Fibroblast of lung (primary cell): ENCODE results near the gene KAT8.

Experiments
- EZH2 ChIP-seq: IDR thresholded peaks from 2 replicates; pipeline ENCODE4 v1.5.1; 2012; ENCODE audit warnings: low read length, control low read depth, mild to moderate bottlenecking; ENCODE audit errors: missing control alignments
- TF ChIP-seq, protein P1 (sequence below), 2 donors: IDR thresholded peaks in 1 of 2; conservative IDR thresholded peaks in 1 of 2; 1 replicate in 1 of 2; 2 replicates in 1 of 2; pipeline ENCODE4 v1.5.1; 2011 to 2012; ENCODE audit warnings: low read length in 2 of 2, control low read depth in 1 of 2, inconsistent platforms in 1 of 2, low read depth in 1 of 2, mild to moderate bottlenecking in 1 of 2

DNA sequence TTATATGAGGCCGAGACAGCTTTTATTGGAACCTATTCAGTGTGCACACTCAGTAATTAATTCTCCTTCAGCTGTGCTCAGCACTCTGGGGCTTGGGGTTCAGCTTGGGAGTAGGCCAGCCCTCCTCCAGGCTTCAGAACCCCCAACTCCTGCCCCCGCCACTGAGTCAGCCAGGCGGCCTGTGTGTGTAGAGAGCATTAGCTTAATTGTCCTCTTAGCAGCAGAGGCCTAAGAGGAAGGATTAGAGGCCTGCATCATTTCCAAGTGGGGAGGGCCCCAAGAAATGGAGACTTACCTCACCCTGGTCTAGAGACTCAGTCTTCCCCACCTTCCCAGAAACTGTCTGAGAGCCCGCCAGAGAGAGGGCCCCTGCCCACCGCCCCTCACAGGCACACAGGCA lies 29.5 kb upstream of the KAT8 start:
- TF ChIP-seq, protein P1, sequence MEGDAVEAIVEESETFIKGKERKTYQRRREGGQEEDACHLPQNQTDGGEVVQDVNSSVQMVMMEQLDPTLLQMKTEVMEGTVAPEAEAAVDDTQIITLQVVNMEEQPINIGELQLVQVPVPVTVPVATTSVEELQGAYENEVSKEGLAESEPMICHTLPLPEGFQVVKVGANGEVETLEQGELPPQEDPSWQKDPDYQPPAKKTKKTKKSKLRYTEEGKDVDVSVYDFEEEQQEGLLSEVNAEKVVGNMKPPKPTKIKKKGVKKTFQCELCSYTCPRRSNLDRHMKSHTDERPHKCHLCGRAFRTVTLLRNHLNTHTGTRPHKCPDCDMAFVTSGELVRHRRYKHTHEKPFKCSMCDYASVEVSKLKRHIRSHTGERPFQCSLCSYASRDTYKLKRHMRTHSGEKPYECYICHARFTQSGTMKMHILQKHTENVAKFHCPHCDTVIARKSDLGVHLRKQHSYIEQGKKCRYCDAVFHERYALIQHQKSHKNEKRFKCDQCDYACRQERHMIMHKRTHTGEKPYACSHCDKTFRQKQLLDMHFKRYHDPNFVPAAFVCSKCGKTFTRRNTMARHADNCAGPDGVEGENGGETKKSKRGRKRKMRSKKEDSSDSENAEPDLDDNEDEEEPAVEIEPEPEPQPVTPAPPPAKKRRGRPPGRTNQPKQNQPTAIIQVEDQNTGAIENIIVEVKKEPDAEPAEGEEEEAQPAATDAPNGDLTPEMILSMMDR (conservative IDR thresholded peaks at IDR 0.05 in 1 of 2, IDR thresholded peaks at IDR 0.05 in 1 of 2; ENCODE audit: low read depth in 1 of 2, low read length in 2 of 2): no peak
- no peak for TF ChIP-seq EZH2
